Mesenteric fat pad (tissue), 1 donor: Measurements from ENCODE around the gene UBAC2. TPM values are rescaled to one million over a fixed set of nuclear protein-coding genes. Genes with fewer than 3 reads are reported as not detected.
A peak's percentile ranks its signal among the peaks of the same experiment; 100 is the strongest.

Experiments
- DNase-seq: peaks from one replicate; pipeline ENCODE4 v3.0.0-alpha.2; 2020; ENCODE audit warnings: low spot score
- total RNA-seq: library from RNA; stranded (reverse); fragmentation: NEBNext Ultra II Directional; extraction: Animal tissue kit (Norgen Biotek cat#: 25700); gene quantifications from one replicate; pipeline ENCODE4 v1.2.1, GENCODE V29; 2021
- donor health status: DM: yes; HTN: yes; CAD: no.

The UBAC2 gene
- total RNA-seq, 1 donor from 2014 or later, result 49.3 TPM

GRCh38 chr13:99355267-99356011 is 154.8 kb downstream of the UBAC2 start:
- DNase-seq, result no peak

- DNase-seq, result no peak
These were observed 155.3 kb downstream of the UBAC2 start for GRCh38 chr13:99356012-99356261.

- no peak for DNase-seq
These were observed 155.8 kb downstream of the UBAC2 start for GRCh38 chr13:99356262-99357091.

GRCh38 chr13:99357131-99357596 is 156.5 kb downstream of the UBAC2 start:
- no peak for DNase-seq

- no peak for DNase-seq
These were observed 157.3 kb downstream of the UBAC2 start for GRCh38 chr13:99357941-99358340.

- no peak for DNase-seq
These were observed 158.9 kb downstream of the UBAC2 start for GRCh38 chr13:99359528-99359927.

GRCh38 chr13:99360696-99361095 is 160.0 kb downstream of the UBAC2 start:
- no peak for DNase-seq

GRCh38 chr13:99361197-99361596 is 160.5 kb downstream of the UBAC2 start:
- DNase-seq, result no peak

- DNase-seq, result no peak
These were observed 161.7 kb downstream of the UBAC2 start for GRCh38 chr13:99362362-99362761.

GRCh38 chr13:99363391-99363790 is 162.7 kb downstream of the UBAC2 start:
- DNase-seq, result no peak

- no peak for DNase-seq
These were observed 163.3 kb downstream of the UBAC2 start for GRCh38 chr13:99363949-99364348.

- DNase-seq, result peak; percentile 51
These were observed 165.7 kb downstream of the UBAC2 start for GRCh38 chr13:99366075-99366987.

GRCh38 chr13:99367106-99367616 is 166.5 kb downstream of the UBAC2 start:
- no peak for DNase-seq

GRCh38 chr13:99367663-99368448 is 167.2 kb downstream of the UBAC2 start:
- DNase-seq, result no peak

- DNase-seq, result peak; percentile 60
These were observed 170.0 kb downstream of the UBAC2 start for GRCh38 chr13:99370481-99371275.

GRCh38 chr13:99371956-99372355 is 171.3 kb downstream of the UBAC2 start:
- peak; percentile 75 for DNase-seq

- peak; percentile 76 for DNase-seq
These were observed 172.8 kb downstream of the UBAC2 start for GRCh38 chr13:99373436-99373835.

GRCh38 chr13:99374169-99374991 is 173.7 kb downstream of the UBAC2 start:
- peak; percentile 53 for DNase-seq
